GM12878 (cell line): ENCODE results near the gene MESP2.

Source experiments
- CTCF ChIP-seq, 3 experiments: IDR thresholded peaks in 2 of 3; conservative IDR thresholded peaks in 1 of 3; 2 replicates each; pipeline ENCODE4 v1.5.1; 2011; ENCODE audit warnings: low read depth in 3 of 3, low read length in 3 of 3, mild to moderate bottlenecking in 3 of 3, control low read depth in 2 of 3, moderate library complexity in 2 of 3, inconsistent platforms in 1 of 3, mixed read lengths in 1 of 3; ENCODE audit not compliant: control insufficient read depth in 2 of 3, insufficient read depth in 1 of 3; ENCODE audit errors: extremely low read depth in 1 of 3
- EZH2 ChIP-seq: IDR thresholded peaks from 2 replicates; pipeline ENCODE4 v1.6.1; 2012; ENCODE audit warnings: low read depth, mild to moderate bottlenecking, control low read depth, inconsistent platforms, low read length, borderline replicate concordance; ENCODE audit not compliant: control insufficient read depth
- FOS ChIP-seq: IDR thresholded peaks from 3 replicates; pipeline ENCODE4 v1.6.1; 2011; ENCODE audit warnings: borderline replicate concordance; ENCODE audit not compliant: insufficient read length; ENCODE audit errors: extremely low read depth
- GABPA ChIP-seq: IDR thresholded peaks from 2 replicates; pipeline ENCODE4 v1.6.1; 2014; ENCODE audit warnings: antibody characterized with exemption, low read depth, mild to moderate bottlenecking, inconsistent platforms
- POLR2A ChIP-seq: IDR thresholded peaks from 2 replicates; pipeline ENCODE4 v1.6.1; 2011; ENCODE audit warnings: low read depth, mild to moderate bottlenecking, low read length
- POLR2AphosphoS2 ChIP-seq: IDR thresholded peaks from 2 replicates; pipeline ENCODE4 v1.6.1; 2011; ENCODE audit warnings: low read depth, mild to moderate bottlenecking, low read length, improper control_type of control experiment, moderate library complexity
- POU2F2 ChIP-seq: IDR thresholded peaks from 3 replicates; pipeline ENCODE4 v1.6.1; 2011; ENCODE audit warnings: low read depth, mild to moderate bottlenecking, low read length, borderline replicate concordance
- REST ChIP-seq: IDR thresholded peaks from 2 replicates; pipeline ENCODE4 v1.6.1; 2012; ENCODE audit warnings: mild to moderate bottlenecking, low read depth, low read length
- TAF1 ChIP-seq: IDR thresholded peaks from 2 replicates; pipeline ENCODE4 v1.6.1; 2011; ENCODE audit warnings: mild to moderate bottlenecking, low read depth, low read length, borderline replicate concordance
- USF2 ChIP-seq: IDR thresholded peaks from 2 replicates; pipeline ENCODE4 v1.6.1; 2011; ENCODE audit warnings: low read depth, low read length, improper control_type of control experiment, borderline replicate concordance
- ZBTB33 ChIP-seq: fragments of 450-650 bp; IDR thresholded peaks from 2 replicates; pipeline ENCODE4 v1.6.1; 2017; ENCODE audit warnings: mild to moderate bottlenecking

GRCh38 chr15:89777782-89778380 is 1.7 kb downstream of the MESP2 start:
- TF ChIP-seq POLR2A (no peak), TAF1 (no peak), POLR2AphosphoS2 (no peak), ZBTB33 (no peak), POU2F2 (no peak), CTCF (IDR thresholded peaks at IDR 0.05 in 2 of 3, conservative IDR thresholded peaks at IDR 0.05 in 1 of 3; ENCODE audit: control insufficient read depth in 2 of 3, extremely low read depth in 1 of 3, insufficient read depth in 1 of 3, low read depth in 3 of 3, low read length in 3 of 3) (no peak), GABPA (no peak), USF2 (no peak), REST (no peak), FOS (no peak), EZH2 (no peak)
